ENCODE data around the gene TENM4. TPM values are rescaled to one million over a fixed set of nuclear protein-coding genes. Genes with fewer than 3 reads are reported as not detected.

TENM4 gene
- total RNA-seq, 1 donor from 2014 or later: 117 TPM

- TF ChIP-seq CTCF (IDR thresholded peaks at IDR 0.05; ENCODE audit: unreplicated experiment): no peak
- Mint-ChIP-seq H3K36me3 (ENCODE audit: insufficient read depth) (peaks cover 16% of the 10 kb centered on the region), H3K27me3 (no peaks in the 10 kb centered on the region), H3K4me1 (ENCODE audit: low read depth) (no peaks in the 10 kb centered on the region), H3K27ac (no peak overlapping the region), H3K4me3 (ENCODE audit: low read depth) (no peak overlapping the region), H3K9me3 (ENCODE audit: low read depth) (no peaks in the 10 kb centered on the region)
- no peak for DNase-seq (ENCODE audit: low spot score, unreplicated experiment)
These were observed 631.9 kb downstream of the TENM4 start for GRCh38 chr11:78808923-78809322.

GRCh38 chr11:78807351-78807750 lies 633.5 kb downstream of the TENM4 start:
- no peak overlapping the region for H3K27ac Mint-ChIP-seq
- peaks cover 1% of the 10 kb centered on the region for H3K4me1 Mint-ChIP-seq (ENCODE audit: low read depth)
- H3K27me3 Mint-ChIP-seq: no peaks in the 10 kb centered on the region
- TF ChIP-seq CTCF (IDR thresholded peaks at IDR 0.05; ENCODE audit: unreplicated experiment): no peak
- no peak overlapping the region for H3K4me3 Mint-ChIP-seq (ENCODE audit: low read depth)
- peaks cover 13% of the 10 kb centered on the region for H3K36me3 Mint-ChIP-seq (ENCODE audit: insufficient read depth)
- no peaks in the 10 kb centered on the region for H3K9me3 Mint-ChIP-seq (ENCODE audit: low read depth)
- no peak for DNase-seq (ENCODE audit: low spot score, unreplicated experiment)

GRCh38 chr11:78806214-78807004 lies 634.4 kb downstream of the TENM4 start:
- no peaks in the 10 kb centered on the region for H3K27me3 Mint-ChIP-seq
- H3K36me3 Mint-ChIP-seq (ENCODE audit: insufficient read depth): peaks cover 12% of the 10 kb centered on the region
- no peaks in the 10 kb centered on the region for H3K9me3 Mint-ChIP-seq (ENCODE audit: low read depth)
- H3K4me3 Mint-ChIP-seq (ENCODE audit: low read depth): no peak overlapping the region
- peaks cover 10% of the 10 kb centered on the region for H3K4me1 Mint-ChIP-seq (ENCODE audit: low read depth)
- no peak for DNase-seq (ENCODE audit: low spot score, unreplicated experiment)
- no peak for TF ChIP-seq CTCF (IDR thresholded peaks at IDR 0.05; ENCODE audit: unreplicated experiment)
- H3K27ac Mint-ChIP-seq: no peak overlapping the region

- no peaks in the 10 kb centered on the region for H3K27me3 Mint-ChIP-seq
- TF ChIP-seq CTCF (IDR thresholded peaks at IDR 0.05; ENCODE audit: unreplicated experiment): no peak
- peaks cover 12% of the 10 kb centered on the region for H3K36me3 Mint-ChIP-seq (ENCODE audit: insufficient read depth)
- DNase-seq (ENCODE audit: low spot score, unreplicated experiment): no peak
- H3K27ac Mint-ChIP-seq: no peak overlapping the region
- no peaks in the 10 kb centered on the region for H3K9me3 Mint-ChIP-seq (ENCODE audit: low read depth)
- H3K4me3 Mint-ChIP-seq (ENCODE audit: low read depth): no peak overlapping the region
- peaks cover 24% of the 10 kb centered on the region for H3K4me1 Mint-ChIP-seq (ENCODE audit: low read depth)
These were observed 635.8 kb downstream of the TENM4 start for GRCh38 chr11:78804991-78805390.

- DNase-seq (ENCODE audit: low spot score, unreplicated experiment): no peak
- no peak overlapping the region for H3K4me3 Mint-ChIP-seq (ENCODE audit: low read depth)
- H3K36me3 Mint-ChIP-seq (ENCODE audit: insufficient read depth): peaks cover 9% of the 10 kb centered on the region
- H3K4me1 Mint-ChIP-seq (ENCODE audit: low read depth): peaks cover 26% of the 10 kb centered on the region
- no peak for TF ChIP-seq CTCF (IDR thresholded peaks at IDR 0.05; ENCODE audit: unreplicated experiment)
- H3K27me3 Mint-ChIP-seq: no peaks in the 10 kb centered on the region
- H3K27ac Mint-ChIP-seq: no peak overlapping the region
- no peaks in the 10 kb centered on the region for H3K9me3 Mint-ChIP-seq (ENCODE audit: low read depth)
These were observed 636.8 kb downstream of the TENM4 start for GRCh38 chr11:78803995-78804394.

Data from progenitor cell of endocrine pancreas (in vitro differentiated cells).